Calu3 (cell line): ENCODE measurements around the gene PXDN. TPM values are rescaled to one million over a fixed set of nuclear protein-coding genes. Genes with fewer than 3 reads are reported as not detected.

Source experiments
- BruUV-seq: library from RNA; stranded (reverse); fragments of 400-500 nt; replicated peaks from 2 replicates; lab custom pipeline; 2021; lab: Mats Ljungman, UMichigan
- CTCF ChIA-PET: fragments of 300-600 bp; sonication (Branson Sonifier 250); formaldehyde crosslinking; loops from one replicate; lab custom pipeline; 2022; ENCODE audit warnings: antibody characterized with exemption; lab: Charles Lee
- DNase-seq: peaks from one replicate; pipeline ENCODE4 v3.0.0; 2022
- H3K27ac Mint-ChIP-seq: one replicate; pipeline ENCODE4 v1.8.0; 2022; ENCODE audit warnings: mixed read lengths; ENCODE audit not compliant: unreplicated experiment
- H3K27me3 Mint-ChIP-seq: one replicate; pipeline ENCODE4 v1.8.0; 2022; ENCODE audit warnings: mixed read lengths; ENCODE audit not compliant: unreplicated experiment
- H3K36me3 Mint-ChIP-seq: one replicate; pipeline ENCODE4 v1.8.0; 2022; ENCODE audit warnings: mild to moderate bottlenecking, moderate library complexity, mixed read lengths; ENCODE audit not compliant: insufficient read depth, unreplicated experiment
- H3K4me1 Mint-ChIP-seq: one replicate; pipeline ENCODE4 v1.8.0; 2022; ENCODE audit warnings: mild to moderate bottlenecking, low read depth, mixed read lengths; ENCODE audit not compliant: unreplicated experiment
- H3K4me3 Mint-ChIP-seq: one replicate; pipeline ENCODE4 v1.8.0; 2022; ENCODE audit warnings: mild to moderate bottlenecking, low read depth, moderate library complexity, mixed read lengths; ENCODE audit not compliant: unreplicated experiment
- H3K9me3 Mint-ChIP-seq: one replicate; pipeline ENCODE4 v1.8.0; 2022; ENCODE audit warnings: low read depth, mixed read lengths; ENCODE audit not compliant: unreplicated experiment
- CTCF ChIP-seq: fragments of 200-600 bp; IDR thresholded peaks from one replicate; pipeline ENCODE4 v1.8.0; 2022; ENCODE audit warnings: antibody characterized with exemption; ENCODE audit not compliant: unreplicated experiment
- intact Hi-C: fragments of 100-400 bp; cut with micrococcal nuclease; formaldehyde crosslinking; loops from one replicate; pipeline ENCODE4 v1.10.0; 2022; ENCODE audit not compliant: unreplicated experiment
- total RNA-seq: library from RNA; stranded (reverse); gene quantifications from 2 replicates; pipeline ENCODE4 v1.2.3, GENCODE V29; 2022

PXDN gene
- total RNA-seq, 1 experiment from 2014 or later: not detected

- peaks cover 20% of the 10 kb centered on the region for H3K9me3 Mint-ChIP-seq
- TF ChIP-seq CTCF: no peak
- no peak overlapping the region for H3K27ac Mint-ChIP-seq
- no peak for DNase-seq
- no TSS peak for BruUV-seq
- no peak overlapping the region for H3K4me3 Mint-ChIP-seq
- CTCF ChIA-PET: no interaction called here
- H3K4me1 Mint-ChIP-seq: no peaks in the 10 kb centered on the region
- intact Hi-C loops: no loop called here
- H3K36me3 Mint-ChIP-seq: no peaks in the 10 kb centered on the region
- no peaks in the 10 kb centered on the region for H3K27me3 Mint-ChIP-seq
Measured at GRCh38 chr2:1649103-1650084, 94.9 kb downstream of the PXDN start.

GRCh38 chr2:1648241-1649102, 95.8 kb downstream of the PXDN start:
- intact Hi-C loops: no loop called here
- Mint-ChIP-seq H3K4me1 (no peaks in the 10 kb centered on the region), H3K27ac (no peak overlapping the region), H3K4me3 (no peak overlapping the region), H3K36me3 (no peaks in the 10 kb centered on the region), H3K27me3 (no peaks in the 10 kb centered on the region), H3K9me3 (peaks cover 17% of the 10 kb centered on the region)
- DNase-seq: no peak
- no peak for TF ChIP-seq CTCF
- BruUV-seq: no TSS peak
- CTCF ChIA-PET: no interaction called here

- BruUV-seq: no TSS peak
- intact Hi-C loops: no loop called here
- no peaks in the 10 kb centered on the region for H3K27me3 Mint-ChIP-seq
- H3K36me3 Mint-ChIP-seq: no peaks in the 10 kb centered on the region
- H3K27ac Mint-ChIP-seq: no peak overlapping the region
- TF ChIP-seq CTCF: no peak
- no peak overlapping the region for H3K4me3 Mint-ChIP-seq
- DNase-seq: no peak
- H3K9me3 Mint-ChIP-seq: peaks cover 21% of the 10 kb centered on the region
- CTCF ChIA-PET: no interaction called here
- H3K4me1 Mint-ChIP-seq: no peaks in the 10 kb centered on the region
Measured at GRCh38 chr2:1647417-1648240, 96.7 kb downstream of the PXDN start.
